Measurements from ENCODE around the gene DAGLA. TPM values are rescaled to one million over a fixed set of nuclear protein-coding genes. Genes with fewer than 3 reads are reported as not detected.
A peak's percentile ranks its signal among the peaks of the same experiment; 100 is the strongest.

The DAGLA gene
- total and polyA plus RNA-seq, 2 of the 13 experiments (the other 11 are each of a cell fraction or from before 2014, with no cell fraction given) = 2.6 to 3.9 TPM

GRCh38 chr11:61792310-61793082 lies 112.3 kb downstream of the DAGLA start, which contains the start of the genes FEN1 and TMEM258:
FEN1 (plus strand) TSS chr11:61792911; CDS start chr11:61795362, 2,451 bp downstream.
TMEM258 (minus strand) TSS chr11:61792599; CDS start chr11:61792558, 41 bp downstream.
- Histone ChIP-seq H3K27me3 (ENCODE audit: control insufficient read depth in 1 of 2, insufficient read depth in 2 of 2, low read length in 2 of 2) (no peaks in the 10 kb centered on the region; a peak in 1 of 5 replicates), H2AFZ (ENCODE audit: low read length) (peak within 1 kb of the TSS; percentile 88), H3K36me3 (replicated peaks in 1 of 2; ENCODE audit: control insufficient read depth in 1 of 2, insufficient read depth in 2 of 2, low read length in 2 of 2) (peaks cover 10 to 48% of the 10 kb centered on the region in 2 experiments), H4K20me1 (ENCODE audit: insufficient read depth, low read length) (no peaks in the 10 kb centered on the region; the same call in 1 of the 2 replicates), H3K9ac (ENCODE audit: insufficient read depth, low read depth, low read length) (peak within 1 kb of the TSS; percentile 96), H3K4me3 (replicated peaks in 1 of 3; ENCODE audit: insufficient read depth in 1 of 3, low read depth in 2 of 3, low read length in 3 of 3) (peak within 1 kb of the TSS; percentile 68 to 87 (median 81)), H3K4me1 (ENCODE audit: insufficient read depth, low read length) (peaks cover 49% of the 10 kb centered on the region), H3K27ac (ENCODE audit: extremely low read length, insufficient read depth, low read length) (peak within 1 kb of the TSS; percentile 99), H3K4me2 (ENCODE audit: low read depth, low read length) (peak within 1 kb of the TSS; percentile 89), H3K79me2 (ENCODE audit: insufficient read depth, low read length) (peaks cover 47% of the 10 kb centered on the region), H3K9me3 (ENCODE audit: low read length) (no peaks in the 10 kb centered on the region)
- ChIA-PET CTCF (ENCODE audit: low intra/inter-chr PET ratio, low total read pairs) (no interaction called here), POLR2A (interaction anchor here (0.6 to 4.2 kb wide), 24 partner anchors 9 to 799 kb away, joined by 3 to 50 read pairs (median 4); partner anchors contain the start of genes BEST1, FADS1, FADS2 and FTH1)
- intact Hi-C loops (cut with micrococcal nuclease; ENCODE audit: unreplicated experiment) (loop anchor here (1.0 kb wide), 1 partner anchor 316 kb away; no protein-coding TSS in a partner anchor), in situ Hi-C loops (cut with HindIII; ENCODE audit: extremely low pct_ligation_motif_present, low pct_unique_long_range_greater_than_20kb) (loop anchor here (10.0 kb wide), 1 partner anchor 292 kb away; no protein-coding TSS in a partner anchor)
- no peak for FAIRE-seq
- peak; percentile 91 for DNase-seq (ENCODE audit: low spot score)
- no TSS peak for BruUV-seq (replicated peaks)
- ATAC-seq = peak; percentile 86
- 0% methylated on average over 8 of the region's 61 CpGs for WGBS (ENCODE audit: low lambda C conversion rate)
- TF ChIP-seq DNMT1 (CRISPR knock-in tag; IDR thresholded peaks at IDR 0.05) = 0 out of 2 replicates have a peak, but pooled peaks have one; percentile 63
- TF ChIP-seq MAFK (conservative IDR thresholded peaks at IDR 0.05 in 1 of 2, IDR thresholded peaks at IDR 0.05 in 1 of 2; ENCODE audit: low read length in 2 of 2) = no peak
- TF ChIP-seq ZFX (CRISPR knock-in tag; IDR thresholded peaks at IDR 0.05; ENCODE audit: low read depth) = peak; percentile 82
- TF ChIP-seq NFYC (CRISPR knock-in tag; IDR thresholded peaks at IDR 0.05) = no peak
- TF ChIP-seq E2F5 (CRISPR knock-in tag; conservative IDR thresholded peaks at IDR 0.05) = peak; percentile 99
- TF ChIP-seq NFKB2 (CRISPR knock-in tag; IDR thresholded peaks at IDR 0.05; ENCODE audit: borderline replicate concordance) = peak; percentile 79
- TF ChIP-seq SOX6 (IDR thresholded peaks at IDR 0.05) = no peak
- peak; percentile 42; the same call in 1 of the 2 replicates for TF ChIP-seq SOX6 (CRISPR knock-in tag; IDR thresholded peaks at IDR 0.05)
- 0 out of 2 replicates have a peak, but pooled peaks have one; percentile 52 for TF ChIP-seq ZNF564 (CRISPR knock-in tag; IDR thresholded peaks at IDR 0.05)
- peak; percentile 91 for TF ChIP-seq SPEN (CRISPR knock-in tag; IDR thresholded peaks at IDR 0.05; ENCODE audit: low read depth)
- TF ChIP-seq FIP1L1 (IDR thresholded peaks at IDR 0.05; ENCODE audit: borderline replicate concordance, insufficient read depth, low read depth, low read length) = 0 out of 2 replicates have a peak, but pooled peaks have one; percentile 72
- TF ChIP-seq RBM22 (optimal IDR thresholded peaks at IDR 0.05; ENCODE audit: low read length) = no peak
- TF ChIP-seq ZNF660 (CRISPR knock-in tag; IDR thresholded peaks at IDR 0.05; ENCODE audit: borderline replicate concordance, low read depth) = no peak; the same call in 1 of the 2 replicates
- TF ChIP-seq TRAFD1 (CRISPR knock-in tag; IDR thresholded peaks at IDR 0.05; ENCODE audit: borderline replicate concordance) = peak; percentile 66; the same call in 1 of the 2 replicates
- TF ChIP-seq ZNF543 (CRISPR knock-in tag; IDR thresholded peaks at IDR 0.05) = peak; percentile 85
- TF ChIP-seq MED8 (CRISPR knock-in tag; IDR thresholded peaks at IDR 0.05; ENCODE audit: insufficient replicate concordance) = peak; percentile 24
